ENCODE data around the gene RELB.

GRCh38 chr19:45086480-45086879, 85.2 kb downstream of the RELB start:
- TF ChIP-seq POLR2A (IDR thresholded peaks at IDR 0.05) (no peak), CTCF (IDR thresholded peaks at IDR 0.05) (no peak)

All from gastroesophageal sphincter (tissue), 3 donors.